HEK293T (cell line): Measurements from ENCODE around the gene ETNK1.

Source experiments
- ELF4 ChIP-seq: fragments of 450-650 bp; IDR thresholded peaks from 2 replicates; pipeline ENCODE4 v1.6.1; 2017; ENCODE audit warnings: antibody characterized with exemption
- FOXM1 ChIP-seq: fragments of 450-650 bp; IDR thresholded peaks from 2 replicates; pipeline ENCODE4 v1.6.1; 2017; ENCODE audit warnings: mild to moderate bottlenecking, borderline replicate concordance
- HDGF ChIP-seq: fragments of 450-650 bp; IDR thresholded peaks from 2 replicates; pipeline ENCODE4 v1.6.1; 2017; ENCODE audit warnings: antibody characterized with exemption, borderline replicate concordance

GRCh38 chr12:22625762-22626294 is 857 bp downstream of the ETNK1 start:
- TF ChIP-seq FOXM1 (no peak), ELF4 (no peak), HDGF (no peak)
